Stomach smooth muscle (tissue), 2 donors: ENCODE data around the gene KRT32.

Experiments
- H3K27ac ChIP-seq: one replicate; pipeline ENCODE4 v1.7.0; 2013; ENCODE audit warnings: mild to moderate bottlenecking, low read length, inconsistent platforms
- H3K27me3 ChIP-seq, 2 donors: one replicate each; pipeline ENCODE4 v1.7.0; 2013; ENCODE audit warnings: low read length in 2 of 2; ENCODE audit not compliant: insufficient read depth in 2 of 2, control insufficient read depth in 1 of 2
- H3K36me3 ChIP-seq, 2 donors: one replicate each; pipeline ENCODE4 v1.7.0; 2013; ENCODE audit warnings: low read length in 2 of 2; ENCODE audit not compliant: control insufficient read depth in 2 of 2, insufficient read depth in 2 of 2
- H3K4me1 ChIP-seq: one replicate; pipeline ENCODE4 v1.7.0; 2013; ENCODE audit warnings: low read length; ENCODE audit not compliant: control insufficient read depth, insufficient read depth
- H3K4me3 ChIP-seq, 2 donors: one replicate each; pipeline ENCODE4 v1.7.0; 2013; ENCODE audit warnings: low read length in 2 of 2
- H3K9ac ChIP-seq, 2 donors: one replicate each; pipeline ENCODE4 v1.7.0; 2013; ENCODE audit warnings: low read length in 2 of 2, mild to moderate bottlenecking in 1 of 2
- H3K9me3 ChIP-seq, 2 donors: one replicate each; pipeline ENCODE4 v1.7.0; 2013; ENCODE audit warnings: low read length in 2 of 2; ENCODE audit not compliant: control insufficient read depth in 2 of 2
- donor health status: healthy.
- donor health status: Pancreatic carcinoma.

Gene KRT32

GRCh38 chr17:41491476-41491875 lies 24.3 kb upstream of the KRT32 start:
- Histone ChIP-seq H3K36me3 (no peaks in the 10 kb centered on the region), H3K4me3 (no peak overlapping the region), H3K9ac (no peak overlapping the region), H3K27me3 (peaks cover 0 to 2% of the 10 kb centered on the region in 2 donors), H3K4me1 (no peaks in the 10 kb centered on the region), H3K27ac (no peak overlapping the region), H3K9me3 (no peaks in the 10 kb centered on the region)

GRCh38 chr17:41490000-41490990 lies 23.1 kb upstream of the KRT32 start:
- H3K36me3 ChIP-seq = no peaks in the 10 kb centered on the region
- peaks cover 0 to 2% of the 10 kb centered on the region in 2 donors for H3K27me3 ChIP-seq
- no peak overlapping the region for H3K4me3 ChIP-seq
- no peak overlapping the region for H3K9ac ChIP-seq
- H3K27ac ChIP-seq = no peak overlapping the region
- no peaks in the 10 kb centered on the region for H3K4me1 ChIP-seq
- no peaks in the 10 kb centered on the region for H3K9me3 ChIP-seq

- H3K9ac ChIP-seq = no peak within 1 kb of the TSS
- no peaks in the 10 kb centered on the region for H3K36me3 ChIP-seq
- H3K4me1 ChIP-seq = no peaks in the 10 kb centered on the region
- H3K27ac ChIP-seq = no peak within 1 kb of the TSS
- peaks cover 0 to 2% of the 10 kb centered on the region in 2 donors for H3K27me3 ChIP-seq
- no peak within 1 kb of the TSS for H3K4me3 ChIP-seq
- H3K9me3 ChIP-seq = no peaks in the 10 kb centered on the region
Observed at GRCh38 chr17:41489531-41489930, 22.3 kb upstream of the KRT32 start, which contains the start of gene KRT36. TSS of gene KRT36 (minus strand) at chr17:41489910. CDS start at chr17:41489864, 46 bp downstream.

GRCh38 chr17:41486809-41487530 lies 19.8 kb upstream of the KRT32 start:
- Histone ChIP-seq H3K9ac (no peak overlapping the region), H3K9me3 (no peaks in the 10 kb centered on the region), H3K27ac (no peak overlapping the region), H3K4me1 (no peaks in the 10 kb centered on the region), H3K36me3 (no peaks in the 10 kb centered on the region), H3K27me3 (peaks cover 0 to 2% of the 10 kb centered on the region in 2 donors), H3K4me3 (no peak overlapping the region)

GRCh38 chr17:41486316-41486715 lies 19.1 kb upstream of the KRT32 start:
- Histone ChIP-seq H3K36me3 (no peaks in the 10 kb centered on the region), H3K4me1 (no peaks in the 10 kb centered on the region), H3K4me3 (no peak overlapping the region), H3K27ac (no peak overlapping the region), H3K9ac (no peak overlapping the region), H3K27me3 (peaks cover 0 to 2% of the 10 kb centered on the region in 2 donors), H3K9me3 (no peaks in the 10 kb centered on the region)

- Histone ChIP-seq H3K9me3 (no peaks in the 10 kb centered on the region), H3K4me1 (no peaks in the 10 kb centered on the region), H3K27me3 (peaks cover 0 to 2% of the 10 kb centered on the region in 2 donors), H3K36me3 (no peaks in the 10 kb centered on the region), H3K9ac (no peak overlapping the region), H3K27ac (no peak overlapping the region), H3K4me3 (no peak overlapping the region)
Observed at GRCh38 chr17:41484920-41485904, 18.0 kb upstream of the KRT32 start.

- Histone ChIP-seq H3K9ac (no peak overlapping the region), H3K9me3 (no peaks in the 10 kb centered on the region), H3K27ac (no peak overlapping the region), H3K4me3 (no peak overlapping the region), H3K4me1 (no peaks in the 10 kb centered on the region), H3K36me3 (no peaks in the 10 kb centered on the region), H3K27me3 (peaks cover 0 to 2% of the 10 kb centered on the region in 2 donors)
Observed at GRCh38 chr17:41483991-41484826, 17.0 kb upstream of the KRT32 start.

- H3K9ac ChIP-seq = no peak overlapping the region
- H3K27me3 ChIP-seq = peaks cover 0 to 2% of the 10 kb centered on the region in 2 donors
- H3K27ac ChIP-seq = no peak overlapping the region
- no peaks in the 10 kb centered on the region for H3K9me3 ChIP-seq
- no peaks in the 10 kb centered on the region for H3K4me1 ChIP-seq
- no peaks in the 10 kb centered on the region for H3K36me3 ChIP-seq
- H3K4me3 ChIP-seq = no peak overlapping the region
Observed at GRCh38 chr17:41483531-41483930, 16.3 kb upstream of the KRT32 start.

- no peak within 1 kb of the TSS for H3K9ac ChIP-seq
- no peaks in the 10 kb centered on the region for H3K36me3 ChIP-seq
- no peaks in the 10 kb centered on the region for H3K4me1 ChIP-seq
- no peak within 1 kb of the TSS for H3K27ac ChIP-seq
- no peak within 1 kb of the TSS for H3K4me3 ChIP-seq
- no peaks in the 10 kb centered on the region for H3K27me3 ChIP-seq
- H3K9me3 ChIP-seq = no peaks in the 10 kb centered on the region
Observed at GRCh38 chr17:41481036-41481435, 13.8 kb upstream of the KRT32 start, which contains the start of gene KRT35. TSS of gene KRT35 (minus strand) at chr17:41481151. CDS start at chr17:41481097, 54 bp downstream.
